IPS-NIHi11 (cell line): ENCODE data around the gene NTRK1.

ENCODE experiments used
- DNase-seq: peaks from one replicate; pipeline ENCODE4 v3.0.0; 2012; ENCODE audit warnings: mixed read lengths, low spot score

Gene NTRK1

DNA sequence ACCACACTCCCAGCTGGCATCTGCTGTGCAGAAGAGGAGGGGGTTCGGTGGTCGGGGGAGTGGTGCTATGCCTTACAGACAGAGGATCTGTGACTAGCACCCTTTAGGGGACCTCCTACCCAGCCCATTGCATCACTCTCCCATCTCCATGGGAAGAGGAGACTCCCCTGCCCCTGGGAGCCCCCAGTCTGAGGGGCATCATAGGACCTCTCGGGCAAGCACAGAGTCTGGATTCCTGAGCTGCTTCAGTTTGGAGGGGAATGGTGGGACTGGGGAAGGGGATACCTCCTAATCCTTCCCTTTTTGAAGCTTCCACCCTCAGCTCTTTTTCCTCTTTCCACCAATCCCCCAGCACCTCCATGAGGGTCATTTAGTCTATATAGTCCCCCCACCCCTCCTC is 3.1 kb upstream of the NTRK1 start:
- DNase-seq, result no peak

DNA sequence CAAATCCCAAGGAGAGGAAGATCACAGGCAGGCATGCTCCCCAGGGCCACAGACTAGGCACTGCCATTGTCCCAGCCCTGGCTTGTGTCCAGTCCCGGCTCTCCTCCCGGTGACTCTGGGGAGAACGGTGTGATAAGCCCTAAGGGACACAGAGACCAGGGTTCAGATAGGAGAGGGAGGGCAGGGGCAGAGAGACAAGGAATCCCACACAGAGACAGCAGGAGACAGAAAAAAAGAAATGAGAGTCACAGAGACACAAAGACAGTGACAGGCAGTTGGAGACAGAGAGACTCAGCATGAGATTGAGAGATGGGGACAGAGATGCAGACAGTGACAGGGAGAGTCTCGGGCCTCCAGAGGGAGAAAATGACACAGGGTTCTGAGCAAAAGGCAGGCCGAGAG is 2.1 kb upstream of the NTRK1 start:
- DNase-seq, result no peak

DNA sequence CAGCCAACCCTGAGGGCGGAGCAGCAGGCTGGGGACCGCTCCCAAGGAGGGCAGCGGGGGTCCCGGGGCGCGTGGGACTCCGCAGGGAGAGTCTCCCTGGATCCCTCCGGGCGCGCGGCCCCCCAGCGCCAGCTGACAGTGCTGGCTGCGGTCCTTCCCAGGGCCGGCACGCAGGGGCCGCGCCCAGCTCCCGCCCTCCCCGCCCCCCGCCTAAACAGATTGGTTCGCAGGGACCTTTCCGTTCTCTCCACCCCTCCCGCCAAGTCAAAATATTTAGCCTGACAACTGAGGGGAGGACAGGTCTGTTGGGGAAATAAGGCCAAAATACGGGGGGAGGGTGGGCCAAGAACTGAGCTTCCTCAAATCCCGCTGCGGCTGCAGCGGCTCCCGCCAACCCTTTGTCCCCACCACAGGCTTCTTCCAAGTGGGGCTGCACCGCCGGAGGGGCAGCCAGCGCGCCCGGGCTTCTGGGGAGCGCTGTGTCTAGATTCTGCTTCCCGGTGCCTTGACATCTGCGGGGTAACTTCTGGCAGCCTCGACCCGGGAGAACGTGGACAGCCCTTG is 1.6 kb upstream of the NTRK1 start, which contains the start of gene INSRR:
INSRR (minus strand) TSS at position 159 of the 564 bp plus-strand sequence. CDS start 496 bp downstream, outside the sequence.
- peak; percentile 66 for DNase-seq

DNA sequence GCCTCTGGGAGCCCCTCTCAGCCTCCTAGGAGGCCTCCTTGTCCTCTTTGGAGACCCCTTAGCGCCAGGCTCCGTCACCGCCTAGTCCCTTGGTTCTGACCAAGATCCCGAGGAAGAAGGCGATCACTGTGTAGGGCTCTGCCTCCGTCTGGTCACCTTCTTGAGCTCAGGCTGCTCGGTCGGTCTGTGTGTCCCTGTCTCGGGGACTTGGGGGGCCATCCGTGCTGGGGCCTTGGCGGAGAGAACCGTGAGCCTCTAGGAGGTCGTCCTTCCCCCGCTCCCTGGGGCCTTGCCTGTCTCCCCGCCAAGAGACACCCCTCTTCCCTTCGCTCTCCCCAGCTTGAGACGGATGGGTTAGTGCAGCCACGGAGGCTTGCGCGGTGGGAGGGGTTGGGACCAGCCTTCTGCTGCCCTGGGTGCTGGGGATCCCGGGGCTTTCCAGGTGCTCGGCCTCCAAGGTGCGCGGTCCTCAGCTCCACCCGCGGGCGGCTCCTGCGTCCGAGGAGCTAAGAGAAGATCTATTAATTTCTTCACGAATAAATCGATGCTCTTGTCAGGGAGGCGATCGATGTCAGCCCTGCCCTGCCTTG is 1.0 kb upstream of the NTRK1 start:
- peak; percentile 40 for DNase-seq

DNA sequence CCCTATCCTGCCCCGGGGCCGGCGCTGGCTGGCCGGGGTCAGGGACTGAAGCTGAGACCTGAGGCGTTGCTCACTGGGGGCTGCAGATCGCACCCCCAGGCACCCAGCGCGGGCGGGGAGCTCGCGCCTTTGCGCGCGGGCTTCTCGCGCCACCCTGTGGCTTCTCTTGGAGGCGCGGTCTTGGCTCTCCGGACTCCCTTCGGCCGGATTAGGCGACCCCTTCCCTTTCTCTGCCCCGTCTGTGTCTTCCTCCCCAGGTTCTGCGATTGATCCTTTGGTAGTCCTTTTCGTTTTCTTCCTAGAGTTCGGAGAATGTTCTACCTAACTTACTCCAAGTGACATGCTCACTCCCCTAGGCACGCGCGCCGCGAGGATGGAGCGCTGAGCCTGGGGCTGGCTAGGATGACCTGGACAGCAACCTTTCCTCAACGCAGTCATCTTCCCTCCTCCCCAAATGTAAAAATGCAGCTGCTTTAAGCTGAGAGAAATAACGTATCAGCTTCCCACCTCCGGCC is 495 bp upstream of the NTRK1 start:
- peak; percentile 83 for DNase-seq

DNA sequence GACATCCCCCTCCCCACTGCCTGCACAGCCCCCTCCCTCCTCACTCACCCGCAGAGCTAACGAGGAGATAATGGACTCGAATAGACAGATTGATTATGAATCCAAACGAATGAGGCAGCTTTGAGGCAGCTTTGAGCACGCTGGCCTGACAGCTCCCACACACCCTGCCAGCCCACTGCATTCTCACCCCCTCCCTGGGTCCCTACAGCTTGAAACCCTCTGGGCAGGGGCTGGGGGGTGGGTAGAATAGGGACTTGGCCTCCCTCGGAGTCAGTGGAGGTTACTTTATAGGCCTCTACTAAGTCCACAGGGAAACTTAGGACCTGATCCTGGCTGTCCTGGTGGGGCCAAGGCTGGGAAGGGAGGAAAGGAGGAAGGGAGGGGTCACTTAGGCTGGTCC is 1.9 kb downstream of the NTRK1 start:
- no peak for DNase-seq

DNA sequence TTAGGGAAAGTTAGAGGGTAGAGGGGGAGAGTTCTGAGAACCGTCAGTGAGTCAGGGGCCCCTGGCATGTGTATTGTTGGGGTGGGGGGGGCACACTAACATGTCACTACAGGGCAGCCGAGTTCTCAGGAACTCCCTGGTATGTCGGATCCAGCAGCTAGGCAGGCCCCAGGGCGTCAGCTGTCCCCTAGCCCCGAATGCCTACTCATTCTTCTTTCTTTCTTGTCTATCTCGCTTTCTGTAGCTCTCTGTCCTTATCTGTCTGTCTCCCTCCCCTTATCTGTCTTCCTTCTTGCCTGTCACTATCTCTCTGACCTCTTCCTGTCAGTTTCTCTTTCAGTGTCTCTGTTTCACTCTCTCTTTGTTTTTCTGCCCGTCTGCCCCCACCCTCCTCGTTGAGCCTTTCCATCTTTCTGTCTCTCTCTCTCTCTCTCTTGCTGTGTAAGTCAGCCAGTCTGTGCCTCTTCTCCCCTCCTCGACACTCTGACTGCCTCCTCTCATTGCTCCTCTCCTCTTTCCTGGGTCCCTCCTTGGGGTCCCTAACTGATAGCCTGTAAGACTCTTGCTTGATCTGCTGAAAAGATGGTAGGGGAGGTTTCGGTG is 2.4 kb downstream of the NTRK1 start:
- no peak for DNase-seq

DNA sequence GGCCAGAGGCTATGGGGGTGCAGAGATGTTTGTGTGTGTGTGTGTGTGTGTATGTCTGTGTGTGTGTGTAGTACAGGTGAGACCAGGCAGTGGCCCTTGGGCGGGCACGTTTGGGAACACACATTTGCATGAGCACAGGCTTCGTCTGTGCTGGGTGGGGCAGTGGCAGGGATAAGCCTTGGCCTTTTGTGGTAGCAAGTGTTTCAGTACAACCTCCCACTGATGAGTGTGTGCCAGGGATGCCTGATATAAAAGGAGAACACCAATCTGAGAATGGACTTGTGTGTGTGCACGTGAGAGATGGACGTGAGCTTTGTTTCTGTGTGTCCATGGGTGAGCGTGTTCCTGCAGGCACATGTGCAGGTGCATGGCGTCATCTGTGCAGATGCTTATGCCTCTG is 3.0 kb downstream of the NTRK1 start:
- no peak for DNase-seq

DNA sequence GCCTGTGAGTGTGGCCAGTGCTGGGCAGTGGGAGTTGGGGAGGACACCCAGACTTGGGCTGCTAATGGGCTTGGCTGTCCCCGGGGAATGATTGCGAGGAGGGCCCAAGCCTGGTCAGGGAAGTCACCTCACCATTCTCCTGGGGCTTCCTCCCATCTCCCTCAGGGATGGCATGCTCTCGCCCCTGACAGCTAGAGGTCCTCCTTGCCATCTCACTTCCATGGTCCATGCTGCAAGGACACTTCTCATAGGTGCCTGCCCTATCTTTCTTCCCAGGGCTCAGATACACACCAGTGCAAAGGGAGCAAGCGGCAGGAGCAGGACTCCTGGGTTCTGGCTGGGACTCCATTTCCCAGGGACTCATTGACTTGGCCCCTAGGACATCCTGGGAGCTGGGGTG is 4.1 kb downstream of the NTRK1 start:
- DNase-seq, result no peak

DNA sequence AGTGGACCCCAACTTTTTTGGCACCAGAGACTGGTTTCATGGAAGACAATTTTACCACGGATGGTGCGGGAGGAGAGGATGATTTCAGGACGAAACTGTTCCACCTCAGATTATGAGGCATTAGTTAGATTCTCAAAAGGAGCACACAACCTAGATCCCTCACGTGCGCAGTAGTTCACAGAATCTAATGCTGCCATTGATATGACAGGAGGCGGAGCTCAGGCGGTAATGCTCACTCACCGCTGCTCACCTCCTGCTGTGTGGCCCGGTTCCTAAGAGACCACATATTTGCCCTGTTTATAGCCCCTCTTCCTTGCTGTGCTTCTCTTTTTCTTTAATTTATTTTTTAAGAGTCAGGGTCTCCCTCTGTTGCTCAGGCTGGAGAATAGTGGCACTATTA is 4.6 kb downstream of the NTRK1 start:
- DNase-seq, result no peak

DNA sequence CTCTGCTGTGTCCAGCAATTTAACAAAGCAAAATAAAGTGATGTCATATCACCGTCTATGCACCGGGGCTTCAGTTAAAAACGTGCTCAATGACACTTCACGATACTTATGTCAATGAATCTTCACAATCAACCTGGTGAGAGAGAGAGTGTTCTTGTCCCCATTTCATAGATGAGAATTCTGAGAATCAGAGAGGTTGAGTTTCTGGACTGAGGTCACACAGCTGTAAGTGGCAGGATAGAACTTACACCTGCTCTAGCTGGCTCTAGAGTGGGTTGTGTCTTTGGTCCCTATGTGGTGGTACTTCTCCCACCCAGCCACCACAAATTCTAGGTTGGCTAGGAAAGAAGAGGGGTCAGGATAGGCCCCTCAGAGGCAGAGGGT is 5.2 kb downstream of the NTRK1 start:
- no peak for DNase-seq

DNA sequence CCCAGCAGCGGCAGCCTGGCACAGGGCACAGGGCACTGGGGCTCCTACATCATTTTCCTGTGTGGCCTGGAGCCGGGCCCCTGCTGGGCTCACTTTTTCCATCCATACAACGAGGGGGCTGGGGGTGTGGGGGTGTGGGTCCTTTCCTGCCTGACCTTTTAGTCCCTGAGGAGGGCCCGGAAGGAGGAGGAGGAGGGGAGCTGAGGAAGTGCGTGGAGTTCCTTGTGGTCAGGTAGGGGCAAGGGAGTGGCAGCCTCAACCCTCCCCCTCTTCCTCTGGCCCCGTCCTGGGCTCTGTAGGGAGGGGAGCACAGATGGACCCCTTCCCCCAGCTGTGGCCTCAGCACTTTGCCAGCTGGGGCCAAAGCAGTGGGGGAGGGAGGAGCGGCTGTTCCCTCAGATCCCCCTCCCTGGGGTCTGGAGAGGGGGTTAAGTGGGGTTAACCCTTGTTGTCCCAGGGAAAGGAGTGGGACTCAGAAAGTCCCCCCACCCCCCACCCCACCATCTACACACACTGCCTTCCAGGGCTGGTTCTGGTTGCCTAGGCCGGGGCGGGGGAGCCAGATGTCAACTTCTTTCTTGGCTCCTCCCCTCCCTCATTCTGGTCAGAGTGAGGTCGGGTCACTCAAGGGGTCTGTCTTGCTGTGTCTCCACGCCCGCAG is 5.7 kb downstream of the NTRK1 start:
- DNase-seq, result peak; percentile 34

DNA sequence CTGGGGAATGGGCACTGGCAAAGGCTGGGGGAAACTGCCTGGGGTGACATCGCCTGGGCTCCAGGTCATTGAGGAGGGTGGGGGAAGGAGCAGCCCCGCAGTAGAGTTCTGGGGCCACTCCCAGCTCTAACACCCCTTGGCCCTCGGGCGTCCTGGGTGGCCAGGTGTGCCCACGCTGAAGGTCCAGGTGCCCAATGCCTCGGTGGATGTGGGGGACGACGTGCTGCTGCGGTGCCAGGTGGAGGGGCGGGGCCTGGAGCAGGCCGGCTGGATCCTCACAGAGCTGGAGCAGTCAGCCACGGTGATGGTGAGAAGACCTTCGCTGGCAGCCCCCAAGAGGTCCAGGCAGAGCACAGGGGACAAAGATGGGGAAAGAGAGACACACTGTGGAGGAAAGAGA is 7.7 kb downstream of the NTRK1 start:
- no peak for DNase-seq

DNA sequence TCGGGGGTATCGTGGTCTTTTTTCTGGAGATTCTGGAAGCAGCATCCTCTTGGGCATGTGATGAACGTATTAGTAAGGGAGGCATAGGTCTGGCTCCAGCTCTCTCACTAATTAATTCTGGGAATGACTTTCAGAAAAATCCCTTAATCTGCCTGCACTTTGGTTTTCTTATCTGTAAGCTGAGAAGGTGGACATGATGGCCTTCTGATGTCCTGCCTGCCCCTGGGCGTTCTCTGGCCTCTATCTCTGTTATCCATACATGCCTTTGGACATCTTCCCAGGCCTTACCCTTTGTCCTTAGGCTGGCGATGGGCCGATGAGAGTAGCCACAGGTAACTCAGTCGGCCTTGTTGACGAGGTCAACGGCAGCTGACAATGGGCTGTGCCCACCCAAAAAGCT is 8.8 kb downstream of the NTRK1 start:
- no peak for DNase-seq

DNA sequence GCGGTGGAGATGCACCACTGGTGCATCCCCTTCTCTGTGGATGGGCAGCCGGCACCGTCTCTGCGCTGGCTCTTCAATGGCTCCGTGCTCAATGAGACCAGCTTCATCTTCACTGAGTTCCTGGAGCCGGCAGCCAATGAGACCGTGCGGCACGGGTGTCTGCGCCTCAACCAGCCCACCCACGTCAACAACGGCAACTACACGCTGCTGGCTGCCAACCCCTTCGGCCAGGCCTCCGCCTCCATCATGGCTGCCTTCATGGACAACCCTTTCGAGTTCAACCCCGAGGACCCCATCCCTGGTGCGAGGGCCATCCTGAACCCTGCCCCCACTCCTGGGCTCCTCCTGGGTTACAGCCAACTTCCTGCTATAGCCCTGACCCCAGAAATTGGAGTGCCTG is 13.0 kb downstream of the NTRK1 start:
- no peak for DNase-seq

DNA sequence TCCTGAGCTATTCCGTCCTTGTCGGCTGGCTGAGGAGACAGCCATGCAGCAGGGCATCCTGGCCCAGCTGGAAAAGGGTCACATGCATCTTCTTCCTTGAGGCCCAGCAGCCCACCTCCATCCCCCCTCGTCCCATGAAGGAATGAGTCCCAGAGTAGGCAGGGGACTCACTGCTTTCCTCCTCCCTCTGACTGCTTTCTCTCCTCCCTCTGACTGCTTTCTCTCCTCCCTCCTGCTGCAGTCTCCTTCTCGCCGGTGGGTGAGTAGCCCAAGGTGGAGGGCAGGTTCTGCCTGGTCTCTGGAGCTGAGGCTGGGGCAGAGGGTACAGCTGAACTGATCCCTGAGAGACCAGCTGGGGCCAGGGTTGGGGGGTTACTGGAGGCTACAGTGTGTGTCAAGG is 13.5 kb downstream of the NTRK1 start:
- DNase-seq, result no peak

DNA sequence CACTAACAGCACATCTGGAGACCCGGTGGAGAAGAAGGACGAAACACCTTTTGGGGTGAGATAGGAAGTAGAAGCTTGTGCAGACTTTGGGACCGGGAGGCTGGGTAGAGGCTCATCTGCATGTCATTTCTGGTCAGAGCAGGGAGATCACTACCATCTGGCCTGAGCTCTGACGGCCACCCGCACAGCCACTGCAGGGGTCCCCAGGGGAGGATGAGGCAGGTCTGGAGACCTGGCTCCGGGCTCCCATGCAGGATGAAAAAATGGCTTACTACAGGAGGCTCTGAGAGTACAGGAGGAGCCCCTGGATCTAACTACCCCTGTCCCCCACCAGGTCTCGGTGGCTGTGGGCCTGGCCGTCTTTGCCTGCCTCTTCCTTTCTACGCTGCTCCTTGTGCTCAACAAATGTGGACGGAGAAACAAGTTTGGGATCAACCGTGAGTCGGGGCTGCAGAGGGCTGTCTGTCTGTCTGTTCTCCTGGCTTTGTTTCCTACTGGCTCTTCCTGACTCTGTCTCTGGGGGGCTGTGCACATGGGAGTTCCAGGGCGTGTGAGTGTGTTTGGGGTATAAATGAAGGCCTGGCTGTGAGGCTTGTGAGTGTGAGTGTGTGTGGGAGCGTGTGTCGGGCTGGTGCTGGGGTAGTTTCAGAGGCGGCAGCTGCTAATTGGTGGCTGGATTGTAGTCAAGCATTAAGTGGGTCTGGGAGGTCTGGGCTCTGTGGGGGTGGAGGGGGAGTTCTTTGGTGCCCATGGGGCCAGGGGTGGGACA is 14.1 kb downstream of the NTRK1 start:
- no peak for DNase-seq

DNA sequence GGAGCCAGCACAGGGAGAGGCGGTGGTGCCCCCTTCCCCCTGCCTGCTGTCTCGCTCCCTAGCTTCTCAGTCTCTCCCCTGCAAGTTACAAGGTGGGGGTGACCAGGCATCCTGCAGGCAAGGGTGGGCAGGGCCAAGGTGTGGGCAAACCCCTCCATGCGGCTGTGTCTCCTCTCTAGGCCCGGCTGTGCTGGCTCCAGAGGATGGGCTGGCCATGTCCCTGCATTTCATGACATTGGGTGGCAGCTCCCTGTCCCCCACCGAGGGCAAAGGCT is 14.6 kb downstream of the NTRK1 start:
- DNase-seq, result no peak

DNA sequence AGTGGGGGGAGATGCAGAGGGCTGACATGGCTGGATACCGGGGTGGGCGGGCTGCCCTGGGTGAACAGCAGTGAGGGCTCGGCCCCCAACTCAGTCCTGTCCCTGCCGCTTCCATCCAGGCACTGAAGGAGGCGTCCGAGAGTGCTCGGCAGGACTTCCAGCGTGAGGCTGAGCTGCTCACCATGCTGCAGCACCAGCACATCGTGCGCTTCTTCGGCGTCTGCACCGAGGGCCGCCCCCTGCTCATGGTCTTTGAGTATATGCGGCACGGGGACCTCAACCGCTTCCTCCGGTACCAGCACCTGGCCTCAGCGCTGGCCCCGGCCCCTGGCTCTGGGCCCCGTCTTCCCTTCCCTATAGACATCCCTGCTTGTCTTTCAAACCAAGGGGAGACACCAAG is 15.6 kb downstream of the NTRK1 start:
- DNase-seq, result peak; percentile 73

DNA sequence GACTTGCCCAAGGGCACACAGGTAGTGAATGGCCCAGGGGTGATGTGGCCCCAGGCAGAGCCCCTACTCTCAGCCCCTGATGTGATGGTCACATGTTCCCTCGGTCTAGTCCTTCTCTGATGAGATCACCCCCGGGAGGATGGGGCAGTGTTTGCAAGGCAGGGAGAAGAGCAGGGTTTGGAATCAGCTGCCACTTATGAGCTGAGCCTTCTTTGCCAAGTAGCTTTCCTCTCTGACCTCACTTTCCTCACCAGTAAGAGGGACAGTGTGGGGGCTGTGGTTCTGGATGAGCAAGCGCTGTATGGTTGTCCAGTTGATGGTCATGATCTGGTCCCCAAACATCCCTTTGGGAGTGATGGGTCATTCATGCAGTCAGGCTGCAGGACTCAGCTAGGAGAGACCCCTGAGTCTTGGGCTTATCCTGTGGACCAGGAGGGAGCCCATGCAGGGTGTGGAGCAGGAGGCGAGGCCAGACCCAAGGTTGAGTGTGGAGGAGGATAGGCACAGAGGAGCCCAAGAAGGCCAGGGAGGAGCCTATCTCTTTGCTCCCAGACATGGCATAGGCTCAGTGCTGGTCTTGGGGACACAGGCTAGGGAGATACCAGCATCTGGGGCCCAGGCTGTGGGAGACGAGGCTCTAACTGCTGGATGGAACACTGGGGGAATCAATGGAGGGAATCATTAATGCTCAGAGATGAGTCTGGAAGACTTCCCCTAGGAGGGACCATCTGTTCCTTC is 16.9 kb downstream of the NTRK1 start:
- no peak for DNase-seq

DNA sequence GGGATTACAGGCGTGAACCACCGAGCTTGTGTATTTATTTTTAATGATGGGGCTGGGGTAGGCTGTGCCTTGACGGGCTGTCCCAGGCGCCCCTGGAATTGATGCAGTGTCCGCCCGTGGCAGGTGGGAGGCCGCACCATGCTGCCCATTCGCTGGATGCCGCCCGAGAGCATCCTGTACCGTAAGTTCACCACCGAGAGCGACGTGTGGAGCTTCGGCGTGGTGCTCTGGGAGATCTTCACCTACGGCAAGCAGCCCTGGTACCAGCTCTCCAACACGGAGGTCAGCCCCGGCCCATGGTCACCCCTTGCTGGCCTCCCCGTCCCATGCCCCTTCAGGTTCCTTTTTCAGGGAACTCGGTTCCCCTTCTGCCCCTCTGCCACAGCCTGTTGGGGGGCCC is 19.2 kb downstream of the NTRK1 start:
- DNase-seq, result no peak

DNA sequence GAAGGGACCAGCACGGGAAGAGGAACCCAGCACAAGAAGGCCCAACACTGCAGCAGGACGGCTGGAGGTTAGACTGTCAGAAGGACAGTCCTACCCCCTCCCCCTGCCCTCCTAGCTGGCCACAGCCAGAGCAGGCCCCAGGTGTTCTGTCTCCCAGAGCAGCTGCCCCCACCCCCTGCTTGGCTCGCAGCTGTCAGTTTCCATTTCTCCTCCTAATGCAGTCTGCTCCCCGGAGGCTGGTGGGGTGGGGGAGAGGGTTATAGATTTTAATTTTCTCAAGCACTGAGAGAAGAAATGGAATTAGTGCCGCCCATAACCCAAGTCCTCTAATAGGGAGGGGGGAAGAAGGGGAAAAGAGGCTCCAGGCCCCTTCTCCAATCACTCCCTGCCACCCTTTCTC is 19.8 kb downstream of the NTRK1 start:
- DNase-seq, result no peak
